Lung (tissue), 12 donors: ENCODE measurements around the gene B3GLCT. TPM values are rescaled to one million over a fixed set of nuclear protein-coding genes. Genes with fewer than 3 reads are reported as not detected.
A peak's percentile ranks its signal among the peaks of the same experiment; 100 is the strongest.

ENCODE experiments used
- ATAC-seq: fragments of 200-7000 bp; cut with Tn5 transposase; one replicate; pipeline ENCODE4 v1.9.1; 2020; ENCODE audit warnings: moderate number of reproducible peaks; ENCODE audit not compliant: insufficient read depth, low FRiP score
- DNase-seq, 3 donors: peaks; one replicate each; pipeline ENCODE4 v3.0.0-alpha.2; 2013 to 2017
- H3K27ac ChIP-seq, 2 donors: one replicate each; pipeline ENCODE4 v1.5.1; 2013; ENCODE audit warnings: mild to moderate bottlenecking in 2 of 2, moderate library complexity in 2 of 2, control low read depth in 1 of 2, inconsistent platforms in 1 of 2, low read depth in 1 of 2, low read length in 1 of 2
- H3K27me3 ChIP-seq, 3 donors: one replicate each; pipeline ENCODE4 v1.5.1; 2013; ENCODE audit warnings: low read length in 2 of 3; ENCODE audit not compliant: control insufficient read depth in 3 of 3, insufficient read depth in 3 of 3
- H3K36me3 ChIP-seq, 4 donors: one replicate each; pipeline ENCODE4 v1.5.1; 2013; ENCODE audit warnings: low read length in 4 of 4, mild to moderate bottlenecking in 1 of 4, moderate library complexity in 1 of 4; ENCODE audit not compliant: control insufficient read depth in 4 of 4, insufficient read depth in 4 of 4
- H3K4me1 ChIP-seq, 5 donors: one replicate each; pipeline ENCODE4 v1.5.1; 2013; ENCODE audit warnings: low read length in 5 of 5, mild to moderate bottlenecking in 2 of 5, moderate library complexity in 1 of 5; ENCODE audit not compliant: control insufficient read depth in 5 of 5, insufficient read depth in 5 of 5
- H3K4me3 ChIP-seq: one replicate; pipeline ENCODE4 v1.5.1; 2013; ENCODE audit warnings: mild to moderate bottlenecking, control low read depth, moderate library complexity
- H3K9ac ChIP-seq, 2 donors: one replicate each; pipeline ENCODE4 v1.5.1; 2013; ENCODE audit warnings: low read length in 2 of 2, control low read depth in 1 of 2; ENCODE audit not compliant: insufficient read depth in 1 of 2
- H3K9me3 ChIP-seq, 4 donors: one replicate each; pipeline ENCODE4 v1.5.1; 2013; ENCODE audit warnings: low read length in 3 of 4, mild to moderate bottlenecking in 1 of 4, moderate library complexity in 1 of 4; ENCODE audit not compliant: control insufficient read depth in 4 of 4, insufficient read depth in 3 of 4
- WGBS, 2 donors: extraction: QIAGEN DNeasy Blood & Tissue Kit; methylation state at CpG; one replicate each; pipeline ENCODE4 v1.1.7; 2013; 5-methylcytosine and 5-hydroxymethylcytosine counted together
- polyA plus RNA-seq, 2 donors: library from polyadenylated mRNA; stranded (reverse); fragments of 200-250 nt; gene quantifications; one replicate each; pipeline ENCODE4 v1.2.1, GENCODE V29; 2013
- total RNA-seq, 2 donors: library from RNA; depleted of rRNA in 1 of 2; stranded (reverse); fragments of >200 nt in 1 of 2; gene quantifications; one replicate each; pipeline ENCODE4 v1.2.1, GENCODE V29; 2014 to 2021
- TF ChIP-seq, protein P1 (sequence below): IDR thresholded peaks from 2 replicates; pipeline ENCODE4 v1.5.1; 2012; ENCODE audit warnings: mild to moderate bottlenecking; ENCODE audit errors: control extremely low read depth, extremely low read depth
- donor health status: control.
- donor health status: control.
- donor health status: Bipolar disorder and iron deficiency.
- donor health status: healthy.
- donor health status: DM: yes; HTN: yes; CAD: no.

Gene B3GLCT
- total and polyA plus RNA-seq, 4 donors, result 2.4 to 13.7 (median 3.1) TPM

DNA sequence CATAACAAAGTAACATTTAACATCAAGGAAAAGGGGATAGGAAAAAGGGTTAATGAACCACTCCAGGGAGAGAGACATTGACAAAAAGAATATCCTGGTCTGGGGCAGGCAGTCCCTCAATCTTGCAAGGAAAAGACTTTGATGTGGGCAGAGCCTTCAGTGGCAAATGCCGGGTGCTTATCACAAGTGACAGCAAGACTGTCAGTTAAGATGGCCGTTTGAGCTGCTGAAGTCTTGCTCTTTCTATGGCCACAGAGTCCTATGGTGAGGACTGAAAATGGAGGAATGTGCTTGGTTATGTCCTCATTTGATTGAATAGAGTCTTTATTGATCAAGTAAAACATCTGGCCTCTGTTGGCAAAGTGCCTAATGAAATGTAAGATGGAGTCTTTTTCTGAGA is 112.1 kb downstream of the B3GLCT start:
- Histone ChIP-seq H3K36me3 (peaks cover 0 to 10% (median 0%) of the 10 kb centered on the region in 4 donors), H3K9me3 (peaks cover 0 to 29% (median 3%) of the 10 kb centered on the region in 4 donors), H3K4me3 (no peak overlapping the region), H3K27me3 (no peaks in the 10 kb centered on the region), H3K27ac (no peak overlapping the region), H3K4me1 (no peaks in the 10 kb centered on the region), H3K9ac (no peak overlapping the region)
- 55 to 64% methylated on average over 2 of the region's 2 CpGs for WGBS, 2 donors
- TF ChIP-seq, protein P1, sequence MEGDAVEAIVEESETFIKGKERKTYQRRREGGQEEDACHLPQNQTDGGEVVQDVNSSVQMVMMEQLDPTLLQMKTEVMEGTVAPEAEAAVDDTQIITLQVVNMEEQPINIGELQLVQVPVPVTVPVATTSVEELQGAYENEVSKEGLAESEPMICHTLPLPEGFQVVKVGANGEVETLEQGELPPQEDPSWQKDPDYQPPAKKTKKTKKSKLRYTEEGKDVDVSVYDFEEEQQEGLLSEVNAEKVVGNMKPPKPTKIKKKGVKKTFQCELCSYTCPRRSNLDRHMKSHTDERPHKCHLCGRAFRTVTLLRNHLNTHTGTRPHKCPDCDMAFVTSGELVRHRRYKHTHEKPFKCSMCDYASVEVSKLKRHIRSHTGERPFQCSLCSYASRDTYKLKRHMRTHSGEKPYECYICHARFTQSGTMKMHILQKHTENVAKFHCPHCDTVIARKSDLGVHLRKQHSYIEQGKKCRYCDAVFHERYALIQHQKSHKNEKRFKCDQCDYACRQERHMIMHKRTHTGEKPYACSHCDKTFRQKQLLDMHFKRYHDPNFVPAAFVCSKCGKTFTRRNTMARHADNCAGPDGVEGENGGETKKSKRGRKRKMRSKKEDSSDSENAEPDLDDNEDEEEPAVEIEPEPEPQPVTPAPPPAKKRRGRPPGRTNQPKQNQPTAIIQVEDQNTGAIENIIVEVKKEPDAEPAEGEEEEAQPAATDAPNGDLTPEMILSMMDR, result no peak
- ATAC-seq, result no peak
- DNase-seq, result peak in 1 of 3 donors; percentile 2

GRCh38 chr13:31314961-31315360 is 115.2 kb downstream of the B3GLCT start:
- Histone ChIP-seq H3K36me3 (peaks cover 0 to 11% (median 3%) of the 10 kb centered on the region in 4 donors), H3K9ac (no peak overlapping the region), H3K9me3 (peaks cover 0 to 29% (median 2%) of the 10 kb centered on the region in 4 donors), H3K4me3 (no peak overlapping the region), H3K4me1 (no peaks in the 10 kb centered on the region), H3K27me3 (no peaks in the 10 kb centered on the region), H3K27ac (no peak overlapping the region)
- WGBS, 2 donors, result 92 to 98% methylated on average over 2 of the region's 2 CpGs
- DNase-seq, result no peak
- ATAC-seq, result no peak
- TF ChIP-seq, protein P1, result no peak

DNA sequence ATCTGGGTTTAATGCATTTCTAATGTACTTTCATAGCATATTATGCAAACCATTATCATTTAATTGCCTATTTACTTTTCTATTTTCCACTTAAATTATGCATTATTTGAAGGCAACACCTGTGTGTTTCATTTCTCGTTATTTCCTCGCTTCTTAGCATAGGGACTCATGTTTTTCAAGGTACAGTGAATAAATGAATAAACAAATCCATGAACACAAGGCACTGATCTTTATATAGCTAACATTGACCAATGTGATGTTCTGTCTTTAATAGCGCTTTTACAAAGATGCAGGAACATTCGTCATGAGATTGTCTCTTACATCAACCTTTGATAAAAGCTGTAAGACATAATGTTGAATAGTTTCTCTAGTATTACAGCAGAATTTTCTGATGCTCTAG is 121.2 kb downstream of the B3GLCT start:
- Histone ChIP-seq H3K36me3 (peaks cover 0 to 10% (median 5%) of the 10 kb centered on the region in 4 donors), H3K4me1 (no peaks in the 10 kb centered on the region), H3K27me3 (no peaks in the 10 kb centered on the region), H3K27ac (no peak overlapping the region), H3K4me3 (no peak overlapping the region), H3K9ac (no peak overlapping the region), H3K9me3 (peaks cover 0 to 5% (median 0%) of the 10 kb centered on the region in 4 donors)
- TF ChIP-seq, protein P1, result no peak
- no peak for ATAC-seq
- 96% methylated on average over 4 of the region's 4 CpGs for WGBS, 2 donors
- DNase-seq, result no peak

GRCh38 chr13:31321457-31321856 is 121.7 kb downstream of the B3GLCT start:
- no peaks in the 10 kb centered on the region for H3K4me1 ChIP-seq
- no peak overlapping the region for H3K27ac ChIP-seq
- TF ChIP-seq, protein P1, result no peak
- ATAC-seq (no peak), DNase-seq (no peak)
- H3K27me3 ChIP-seq, result no peaks in the 10 kb centered on the region
- peaks cover 0 to 11% (median 5%) of the 10 kb centered on the region in 4 donors for H3K36me3 ChIP-seq
- H3K9ac ChIP-seq, result no peak overlapping the region
- no peak overlapping the region for H3K4me3 ChIP-seq
- peaks cover 0 to 3% (median 0%) of the 10 kb centered on the region in 4 donors for H3K9me3 ChIP-seq
- 91 to 97% methylated on average over 3 of the region's 3 CpGs for WGBS, 2 donors
